Sigmoid colon (tissue), 4 donors: ENCODE measurements around the gene ST13.

ENCODE experiments used
- EP300 ChIP-seq, 4 donors: sonication (generic); formaldehyde crosslinking; IDR thresholded peaks; one replicate each; pipeline ENCODE4 v1.6.1; 2017; ENCODE audit warnings: antibody characterized with exemption in 4 of 4
- POLR2A ChIP-seq, 2 donors: fragments of 450-650 bp; IDR thresholded peaks; one replicate each; pipeline ENCODE4 v1.6.1; 2016; ENCODE audit warnings: antibody characterized with exemption in 2 of 2, mild to moderate bottlenecking in 2 of 2, moderate library complexity in 2 of 2
- POLR2AphosphoS5 ChIP-seq, 4 donors: sonication (generic); formaldehyde crosslinking; IDR thresholded peaks; one replicate each; pipeline ENCODE4 v1.6.1; 2017; ENCODE audit warnings: antibody characterized with exemption in 4 of 4
- TF ChIP-seq, protein P1 (sequence below), 4 experiments: fragments of 450-650 bp in 3 of 4; fragments of 200-600 bp in 1 of 4; IDR thresholded peaks; one replicate each; pipeline ENCODE4 v1.5.1; 2016 to 2019; ENCODE audit warnings: antibody characterized with exemption in 4 of 4, mild to moderate bottlenecking in 3 of 4, moderate library complexity in 2 of 4

DNA sequence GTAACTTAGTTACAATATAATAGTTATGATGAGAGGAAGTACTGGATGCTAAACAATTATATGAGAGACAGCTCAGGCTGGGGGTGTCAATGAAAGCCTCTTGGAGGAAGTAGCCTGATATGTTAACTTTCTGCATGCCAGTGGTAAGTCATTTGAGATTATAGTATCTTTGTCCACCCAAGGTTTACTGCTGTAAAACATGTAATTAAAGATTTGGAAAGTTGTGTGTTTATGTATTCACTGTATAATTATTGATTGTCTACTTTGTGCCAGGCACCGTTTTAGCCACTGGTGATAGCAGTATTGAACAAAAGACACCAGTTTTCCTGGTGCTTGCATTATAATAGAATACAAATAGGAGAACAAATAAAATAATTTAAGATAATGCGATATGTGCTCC is 6.1 kb upstream of the ST13 start:
- no peak for TF ChIP-seq POLR2AphosphoS5 (IDR thresholded peaks at IDR 0.05)
- TF ChIP-seq, protein P1, sequence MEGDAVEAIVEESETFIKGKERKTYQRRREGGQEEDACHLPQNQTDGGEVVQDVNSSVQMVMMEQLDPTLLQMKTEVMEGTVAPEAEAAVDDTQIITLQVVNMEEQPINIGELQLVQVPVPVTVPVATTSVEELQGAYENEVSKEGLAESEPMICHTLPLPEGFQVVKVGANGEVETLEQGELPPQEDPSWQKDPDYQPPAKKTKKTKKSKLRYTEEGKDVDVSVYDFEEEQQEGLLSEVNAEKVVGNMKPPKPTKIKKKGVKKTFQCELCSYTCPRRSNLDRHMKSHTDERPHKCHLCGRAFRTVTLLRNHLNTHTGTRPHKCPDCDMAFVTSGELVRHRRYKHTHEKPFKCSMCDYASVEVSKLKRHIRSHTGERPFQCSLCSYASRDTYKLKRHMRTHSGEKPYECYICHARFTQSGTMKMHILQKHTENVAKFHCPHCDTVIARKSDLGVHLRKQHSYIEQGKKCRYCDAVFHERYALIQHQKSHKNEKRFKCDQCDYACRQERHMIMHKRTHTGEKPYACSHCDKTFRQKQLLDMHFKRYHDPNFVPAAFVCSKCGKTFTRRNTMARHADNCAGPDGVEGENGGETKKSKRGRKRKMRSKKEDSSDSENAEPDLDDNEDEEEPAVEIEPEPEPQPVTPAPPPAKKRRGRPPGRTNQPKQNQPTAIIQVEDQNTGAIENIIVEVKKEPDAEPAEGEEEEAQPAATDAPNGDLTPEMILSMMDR (IDR thresholded peaks at IDR 0.05): no peak
- TF ChIP-seq EP300 (IDR thresholded peaks at IDR 0.05): no peak
- no peak for TF ChIP-seq POLR2A (IDR thresholded peaks at IDR 0.05)
